ENCODE measurements around the gene RXRA. TPM values are rescaled to one million over a fixed set of nuclear protein-coding genes. Genes with fewer than 3 reads are reported as not detected.

Gene RXRA
- total and polyA plus RNA-seq, 2 of the 13 experiments (the other 11 are each of a cell fraction or from before 2014, with no cell fraction given) = 18.9 to 29.2 TPM

GRCh38 chr9:134364391-134365114 lies 38.3 kb downstream of the RXRA start (continued):
- TF ChIP-seq PRDM15 (CRISPR knock-in tag; IDR thresholded peaks at IDR 0.05) (no peak), SNAI1 (CRISPR knock-in tag; IDR thresholded peaks at IDR 0.05; ENCODE audit: borderline replicate concordance) (0 out of 2 replicates have a peak, but pooled peaks have one; percentile 20), MAZ (IDR thresholded peaks at IDR 0.05; ENCODE audit: borderline replicate concordance, low read depth, low read length) (peak; percentile 45; the same call in 1 of the 2 replicates), MAZ (CRISPR knock-in tag; IDR thresholded peaks at IDR 0.05; ENCODE audit: low read depth) (no peak; the same call in 1 of the 2 replicates), RBM39 (IDR thresholded peaks at IDR 0.05; ENCODE audit: low read depth, low read length, poor library complexity, severe bottlenecking) (no peak), ZMAT3 (CRISPR knock-in tag; conservative IDR thresholded peaks at IDR 0.05) (0 out of 2 replicates have a peak, but pooled peaks have one; percentile 31), ASH2L (IDR thresholded peaks at IDR 0.05; ENCODE audit: insufficient read length, low read depth, low read length) (peak; percentile 35), PATZ1 (CRISPR knock-in tag; IDR thresholded peaks at IDR 0.05) (peak; percentile 92), NR2F2 (IDR thresholded peaks at IDR 0.05; ENCODE audit: borderline replicate concordance, low read depth) (peak; percentile 35; the same call in 1 of the 2 replicates), SP1 (IDR thresholded peaks at IDR 0.05) (no peak), SP1 (CRISPR knock-in tag; IDR thresholded peaks at IDR 0.05) (no peak), ZNF75D (CRISPR knock-in tag; IDR thresholded peaks at IDR 0.05; ENCODE audit: borderline replicate concordance) (no peak), CSRNP1 (CRISPR knock-in tag; IDR thresholded peaks at IDR 0.05) (0 out of 2 replicates have a peak, but pooled peaks have one; percentile 34), ZNF432 (CRISPR knock-in tag; IDR thresholded peaks at IDR 0.05; ENCODE audit: borderline replicate concordance) (no peak), WIZ (CRISPR knock-in tag; IDR thresholded peaks at IDR 0.05) (no peak), ARID5B (CRISPR knock-in tag; IDR thresholded peaks at IDR 0.05) (peak; percentile 43; the same call in 1 of the 2 replicates)
